ENCODE measurements around the gene MMP20.

Gene MMP20

DNA sequence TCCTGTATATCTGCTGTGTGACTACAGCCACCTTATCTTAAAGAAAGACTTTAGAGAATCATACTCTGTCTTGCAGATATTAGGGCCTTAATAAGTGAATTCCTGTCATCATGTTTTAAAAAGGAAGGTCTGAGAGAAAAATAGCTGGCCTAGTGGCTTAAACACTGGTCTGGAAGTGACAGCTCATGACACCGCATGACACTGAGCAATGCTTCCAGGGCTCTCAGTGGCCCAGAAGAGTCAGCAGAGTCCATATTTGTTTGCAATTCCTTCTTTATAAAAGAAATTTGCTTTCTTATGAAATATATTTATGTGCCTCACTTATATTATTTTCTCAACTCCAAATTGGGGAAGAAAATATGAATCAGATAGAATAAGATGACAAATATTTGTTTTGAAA is 33.0 kb downstream of the MMP20 start:
- DNase-seq (ENCODE audit: low read depth): no peak

DNA sequence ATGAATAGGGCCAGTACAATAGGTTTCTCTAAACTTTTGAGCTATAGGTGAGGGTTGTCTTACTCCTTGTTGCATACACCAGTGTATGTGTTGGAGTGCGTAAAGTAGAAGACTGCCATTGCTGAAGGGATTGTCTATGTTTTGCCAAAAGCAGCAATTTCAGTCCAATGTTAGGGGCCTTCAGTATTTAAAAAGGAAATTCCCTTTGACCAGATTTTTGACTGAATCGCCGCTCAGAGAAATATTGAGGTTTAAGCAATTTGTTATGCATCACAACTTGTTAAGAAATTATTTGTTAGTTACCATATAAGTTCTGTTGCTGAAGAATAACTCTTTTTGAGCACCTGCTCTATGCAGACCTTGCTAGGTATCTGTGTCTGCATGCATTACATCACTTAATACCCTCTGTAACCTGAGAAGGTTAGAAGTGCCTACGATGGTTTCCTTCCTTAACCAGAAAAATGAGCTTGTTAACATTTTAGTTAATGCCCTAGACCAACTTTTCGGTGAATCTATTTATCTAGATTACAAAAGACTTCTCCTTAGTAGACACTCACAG is 33.9 kb downstream of the MMP20 start:
- DNase-seq (ENCODE audit: low read depth): no peak

DNA sequence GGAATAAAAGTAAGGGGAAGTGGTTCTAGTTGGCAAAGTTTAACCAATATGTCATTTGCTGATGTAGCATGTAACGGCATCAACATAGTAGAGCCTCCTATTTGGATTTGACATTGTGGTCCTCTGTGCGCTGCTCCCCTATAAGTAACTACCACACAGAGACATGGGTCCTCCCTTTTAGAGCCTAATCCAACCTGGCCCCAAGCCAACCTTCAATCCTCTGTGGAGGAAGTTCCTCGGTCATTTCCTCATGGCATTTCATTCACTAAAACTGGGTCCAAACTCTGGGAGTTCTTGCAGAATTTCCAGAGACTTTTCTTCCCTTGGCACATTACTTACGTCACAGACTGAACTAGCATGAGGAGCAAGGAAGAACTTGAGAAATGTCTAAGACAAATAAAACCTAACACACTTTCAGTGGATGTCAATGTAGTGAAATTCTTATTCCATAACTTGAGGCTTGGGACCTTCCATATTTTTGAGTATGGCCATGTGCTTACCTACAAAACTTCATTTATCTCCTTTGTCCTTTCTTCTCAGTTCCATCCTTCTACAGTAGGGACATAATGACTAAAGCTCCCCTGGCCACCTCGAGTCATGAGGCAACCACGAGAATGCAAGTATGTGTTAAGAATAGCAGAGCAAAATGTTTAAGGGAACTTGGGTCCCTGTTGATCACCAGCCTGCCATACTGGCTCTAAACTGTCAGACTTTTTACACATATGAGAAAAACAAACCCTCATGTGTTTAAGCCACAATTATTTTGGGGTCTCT is 34.7 kb downstream of the MMP20 start:
- DNase-seq (ENCODE audit: low read depth): no peak

DNA sequence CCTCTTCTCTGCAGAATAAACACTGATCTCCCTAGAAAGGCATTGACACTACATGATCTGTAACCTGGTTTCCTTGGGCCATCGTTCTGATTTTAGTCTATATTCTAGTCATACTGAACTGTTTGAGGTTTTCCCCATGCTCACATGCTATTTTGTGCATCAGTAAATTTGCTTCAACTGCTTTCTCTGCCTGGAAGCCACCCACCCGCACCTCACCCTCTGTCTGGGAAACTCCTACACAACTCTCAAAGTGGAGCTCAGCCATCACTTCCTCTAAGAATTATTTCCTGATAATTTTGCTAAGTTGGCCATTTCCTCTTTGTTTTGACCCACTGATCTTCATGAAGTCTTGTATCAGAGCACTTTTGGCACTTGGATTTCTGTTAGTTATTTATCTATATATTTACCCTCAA is 36.1 kb downstream of the MMP20 start:
- peak; percentile 25 for DNase-seq (ENCODE audit: low read depth)

DNA sequence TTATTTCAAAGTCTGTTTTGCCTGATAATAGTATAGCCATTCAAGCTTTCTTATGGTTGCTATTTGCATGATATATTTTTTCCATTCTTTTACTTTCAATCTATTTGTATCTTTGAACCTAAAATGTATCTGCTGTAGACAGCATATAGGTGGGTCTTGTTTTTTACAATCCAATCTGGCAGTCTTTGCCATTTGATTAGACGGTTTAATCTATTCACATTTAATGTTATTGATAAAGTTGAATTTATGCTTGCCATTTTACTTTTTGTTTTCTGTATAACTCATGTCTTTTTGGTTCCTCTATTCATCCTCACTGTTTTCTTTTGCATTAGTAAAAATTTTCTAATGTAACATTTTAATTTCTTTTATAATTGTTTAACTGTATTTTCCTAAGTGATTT is 37.4 kb downstream of the MMP20 start:
- DNase-seq (ENCODE audit: low read depth): no peak

DNA sequence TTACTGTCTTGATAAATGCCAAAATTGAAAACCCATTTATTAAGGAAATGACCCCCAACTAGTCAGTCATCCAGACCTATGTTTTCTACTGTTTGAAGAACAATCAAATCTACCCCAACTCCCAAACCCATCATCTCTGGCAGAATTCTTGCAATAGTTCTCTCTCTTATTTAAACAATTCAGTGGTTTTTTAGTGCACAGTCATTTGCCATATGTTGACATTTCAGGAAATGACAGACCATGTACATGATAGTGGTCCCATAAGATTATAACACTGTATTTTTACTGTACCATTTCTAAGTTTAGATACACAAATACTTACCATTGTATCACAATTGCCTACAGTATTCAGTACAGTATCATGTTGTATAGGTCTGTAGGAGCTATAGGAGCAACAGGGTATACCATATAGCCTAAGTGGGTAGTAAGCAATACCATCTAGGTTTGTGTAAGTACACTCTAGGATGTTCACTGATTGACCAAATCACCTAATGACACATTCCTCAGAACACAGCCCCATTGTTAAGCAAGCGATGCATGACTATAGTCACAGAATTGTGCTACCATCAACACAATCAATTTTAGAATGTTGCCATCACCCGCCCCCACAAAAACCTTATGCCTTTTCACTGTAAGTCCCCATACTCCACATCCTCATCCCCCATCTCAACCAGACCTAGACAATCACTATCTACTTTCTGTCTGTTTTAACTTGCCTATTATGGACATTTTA is 41.8 kb downstream of the MMP20 start:
- no peak for DNase-seq (ENCODE audit: low read depth)

DNA sequence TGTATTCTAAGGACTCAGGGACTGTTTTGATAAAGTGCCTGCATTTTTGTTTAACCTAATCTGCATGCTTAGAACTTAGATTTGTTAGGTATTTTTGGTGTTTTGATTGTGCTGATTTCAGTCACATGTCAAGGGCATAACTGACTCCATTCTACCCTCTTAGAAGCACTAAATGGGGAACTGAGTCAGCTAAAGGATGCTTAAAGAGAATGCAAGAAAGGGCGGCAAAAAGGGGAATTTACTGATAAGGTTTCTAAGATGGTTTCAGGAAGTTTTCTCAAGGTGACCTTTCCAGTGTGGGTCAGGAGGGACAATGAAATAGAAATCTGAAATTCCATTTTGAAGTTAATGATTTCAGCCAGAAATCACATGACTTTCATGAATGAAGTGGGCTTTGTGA is 43.0 kb downstream of the MMP20 start:
- no peak for DNase-seq (ENCODE audit: low read depth)

DNA sequence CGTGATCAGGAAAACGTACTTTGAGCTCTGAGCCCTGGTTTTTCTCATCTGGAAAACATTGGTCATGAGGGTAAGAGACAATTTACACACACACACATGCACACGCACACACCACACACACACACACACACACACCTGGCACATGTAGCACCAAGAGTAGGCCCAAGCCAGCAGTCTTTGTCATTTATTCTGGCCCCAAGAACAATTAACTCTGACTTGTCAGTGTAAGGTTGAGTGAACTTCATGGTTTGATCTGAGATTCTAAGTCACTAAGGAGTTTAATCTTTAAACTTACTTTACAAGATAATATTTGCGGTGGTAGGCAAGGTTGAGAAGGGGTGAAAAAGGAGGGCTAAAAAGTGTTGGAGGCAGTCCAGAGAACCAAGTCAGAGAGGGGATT is 44.1 kb downstream of the MMP20 start:
- no peak for DNase-seq (ENCODE audit: low read depth)

DNA sequence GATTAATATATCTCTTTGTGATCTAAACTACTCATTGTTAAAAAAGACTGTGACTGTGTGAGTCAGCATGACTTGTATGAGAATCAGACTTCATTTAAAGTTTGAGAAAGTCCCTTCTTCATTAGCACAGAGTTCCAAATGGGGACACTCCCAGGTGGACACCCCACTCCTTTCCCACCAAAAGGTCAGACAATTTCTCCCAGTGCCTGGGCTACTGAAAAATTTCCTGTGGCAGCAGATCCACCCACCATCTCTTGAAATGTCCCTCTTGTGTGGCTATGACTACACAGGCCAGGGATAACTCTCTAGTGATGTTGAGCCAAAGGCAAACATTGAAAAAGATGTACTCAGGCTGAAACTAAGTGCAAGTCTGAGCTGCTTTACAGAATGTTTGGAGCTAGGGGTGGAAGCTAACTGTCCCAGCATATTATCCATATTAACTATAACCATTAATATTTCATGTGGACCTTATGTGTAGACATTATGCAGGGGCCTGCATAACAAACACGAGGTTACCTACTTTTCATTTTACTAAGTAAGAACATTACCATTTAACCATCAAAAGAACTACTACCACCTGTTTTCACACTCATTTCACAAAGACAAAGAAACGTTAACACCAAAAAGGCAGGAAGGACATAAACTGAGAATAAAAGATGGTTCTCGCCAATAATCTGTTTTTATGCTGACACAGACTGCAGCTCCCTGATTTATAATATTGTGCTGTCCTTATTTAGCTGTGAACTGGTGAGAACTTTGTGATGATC is 44.8 kb downstream of the MMP20 start:
- no peak for DNase-seq (ENCODE audit: low read depth)

DNA sequence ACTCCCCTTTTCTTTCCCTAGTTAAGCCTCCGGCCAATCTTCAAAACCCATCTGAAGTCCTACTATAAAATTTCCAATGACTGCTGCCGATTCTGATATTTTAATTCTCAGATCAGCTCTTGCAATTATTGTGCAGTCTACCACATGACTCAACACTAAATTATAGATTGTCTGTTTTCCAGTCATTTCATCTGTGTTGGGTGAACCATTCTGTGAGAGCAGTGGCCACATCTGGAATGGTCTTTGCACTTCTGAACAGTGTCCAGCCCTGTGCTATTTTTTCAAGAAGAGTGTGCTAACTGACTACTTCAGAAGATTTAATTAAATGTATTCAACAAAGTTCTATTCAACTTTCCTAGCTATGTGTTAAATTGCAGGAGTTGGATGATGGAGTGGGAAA is 47.4 kb downstream of the MMP20 start:
- no peak for DNase-seq (ENCODE audit: low read depth)

DNA sequence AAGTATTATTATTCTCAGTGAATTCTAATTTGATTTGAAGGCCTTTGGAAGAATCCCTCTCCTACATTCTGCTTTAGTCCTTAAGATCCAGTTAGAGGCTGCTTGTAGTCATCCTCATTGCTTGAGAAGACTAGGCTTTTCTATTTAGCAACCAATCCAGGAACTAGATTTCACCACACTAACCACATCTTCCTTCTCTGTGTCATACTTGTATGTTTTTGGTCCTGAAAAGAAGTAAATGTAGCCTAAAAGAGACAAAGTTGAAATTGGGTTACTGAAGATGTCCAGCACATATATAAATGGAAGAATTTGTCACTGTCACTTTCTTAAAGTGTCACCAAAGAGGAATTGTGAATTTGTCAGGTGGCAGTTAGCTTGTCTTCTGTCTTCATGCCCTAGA is 48.0 kb downstream of the MMP20 start:
- no peak for DNase-seq (ENCODE audit: low read depth)

DNA sequence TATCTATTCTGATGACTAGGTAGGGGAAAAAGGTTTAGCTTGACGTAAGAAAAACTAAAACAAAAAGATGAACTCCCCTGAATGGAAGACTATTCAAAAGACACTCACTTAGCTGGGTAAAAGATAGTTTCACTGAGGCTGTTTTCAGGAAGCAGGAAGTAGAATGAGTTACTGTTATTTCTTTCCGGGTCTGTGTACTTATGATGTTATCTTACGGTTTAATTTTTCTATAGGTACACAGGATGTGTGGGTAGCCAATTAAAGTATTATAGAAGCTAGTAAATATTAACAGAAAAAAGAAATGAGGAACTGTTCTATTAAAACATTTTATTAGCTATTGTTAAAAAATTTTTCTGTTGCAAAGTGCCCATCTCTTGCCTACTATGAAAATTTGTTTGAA is 48.8 kb downstream of the MMP20 start:
- DNase-seq (ENCODE audit: low read depth): no peak

DNA sequence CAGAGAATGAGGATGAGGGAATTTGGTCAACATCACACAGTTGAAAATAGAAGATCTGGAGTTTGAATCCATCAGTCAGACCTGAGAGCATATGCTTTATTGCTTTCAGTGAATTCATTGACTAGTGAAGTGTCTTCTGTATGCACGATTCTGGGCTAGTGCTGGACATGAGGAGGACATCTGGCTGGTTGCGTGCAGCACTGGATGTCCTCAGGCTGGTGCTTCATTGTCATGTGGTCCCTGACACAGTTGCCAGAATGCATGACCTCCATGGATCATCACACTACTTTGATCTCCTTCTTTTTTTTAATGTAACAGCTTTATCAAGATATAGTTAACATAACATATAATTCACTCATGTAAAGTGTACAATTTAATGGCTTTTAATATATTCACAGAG is 50.1 kb downstream of the MMP20 start:
- DNase-seq (ENCODE audit: low read depth): no peak

DNA sequence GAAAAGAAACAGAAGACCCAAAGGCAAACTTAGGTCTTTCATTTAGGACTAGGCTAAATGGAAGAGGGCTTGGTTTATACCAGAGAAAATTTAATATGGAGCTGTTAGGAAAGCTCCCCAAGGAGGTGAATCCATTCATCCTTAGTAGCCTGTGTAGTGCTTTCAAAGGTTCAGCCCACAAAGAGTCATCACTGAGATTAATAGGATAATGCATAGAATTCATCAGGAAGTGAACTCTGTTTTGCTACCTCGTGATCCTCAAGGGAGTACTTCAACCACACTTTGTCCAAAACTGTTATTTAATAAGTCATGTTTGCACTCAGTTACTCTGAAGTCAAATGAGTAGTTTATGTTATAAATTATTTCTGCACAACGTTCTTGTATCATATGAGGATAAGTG is 51.3 kb downstream of the MMP20 start:
- no peak for DNase-seq (ENCODE audit: low read depth)

DNA sequence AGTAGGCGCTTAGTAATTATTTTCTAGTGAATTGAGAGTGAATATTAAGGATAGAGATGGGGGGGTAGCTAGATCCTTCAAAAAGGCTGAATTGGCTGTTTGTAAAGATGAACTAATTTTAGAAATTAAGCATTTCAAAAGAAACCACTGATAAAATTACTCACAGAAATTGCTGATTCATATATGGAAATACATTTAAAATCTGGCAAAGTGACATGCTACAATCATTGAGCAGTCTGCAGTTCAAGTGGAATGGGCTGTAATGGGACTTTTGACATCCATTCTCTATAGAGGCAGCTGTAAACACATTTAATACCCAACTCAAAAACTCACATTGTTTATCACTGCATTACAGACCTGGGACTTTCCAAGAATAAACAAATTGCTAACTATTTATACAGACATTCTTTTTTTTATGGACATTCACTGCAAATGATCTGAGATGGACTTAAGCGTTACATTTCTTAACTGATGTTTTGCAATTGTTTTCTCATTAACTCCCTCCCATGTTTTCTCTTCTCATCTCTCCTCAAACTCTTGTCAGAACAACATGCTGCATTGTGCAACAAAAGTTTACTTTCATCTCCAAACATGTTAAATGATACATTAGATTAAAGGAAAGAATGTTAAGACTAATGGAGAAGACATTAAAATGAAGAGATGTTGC is 52.4 kb downstream of the MMP20 start:
- DNase-seq (ENCODE audit: low read depth): no peak

DNA sequence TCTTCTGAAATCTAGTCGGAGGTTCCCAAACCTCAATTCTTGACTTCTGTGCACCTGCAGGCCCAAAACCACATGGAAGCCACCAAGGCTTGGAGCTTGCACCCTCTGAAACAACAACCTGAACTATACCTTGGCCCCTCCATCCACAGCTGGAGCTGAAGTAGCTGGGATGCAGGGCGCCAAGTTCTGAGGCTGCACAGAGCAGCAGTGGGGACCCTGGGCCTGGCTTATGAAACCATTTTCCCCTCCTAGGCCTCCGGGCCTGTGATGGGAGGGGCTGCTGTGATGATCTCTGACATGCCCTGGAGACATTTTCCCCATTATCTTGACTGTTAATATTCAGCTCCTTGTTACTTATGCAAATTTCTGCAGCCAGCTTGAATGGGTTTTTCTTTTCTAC is 56.3 kb downstream of the MMP20 start:
- DNase-seq (ENCODE audit: low read depth): no peak

DNA sequence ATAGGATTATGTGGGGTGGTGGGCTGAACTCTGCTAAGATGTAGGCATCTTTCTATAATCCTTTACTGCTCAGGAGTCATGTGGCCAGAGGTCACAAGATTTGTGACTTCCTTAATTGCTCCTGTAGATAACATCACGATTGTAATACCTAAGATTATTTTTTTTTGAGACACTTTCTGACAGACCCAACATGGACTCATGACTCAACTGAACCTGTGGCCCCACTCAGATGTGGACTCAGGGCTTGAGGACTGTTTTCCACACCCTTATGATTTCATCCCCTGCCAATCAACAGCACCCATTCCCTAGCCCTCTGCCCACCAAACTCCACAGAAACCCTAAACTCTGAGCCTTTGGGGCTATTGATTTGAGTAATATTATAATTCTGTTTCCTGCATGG is 59.0 kb downstream of the MMP20 start:
- DNase-seq (ENCODE audit: low read depth): no peak

DNA sequence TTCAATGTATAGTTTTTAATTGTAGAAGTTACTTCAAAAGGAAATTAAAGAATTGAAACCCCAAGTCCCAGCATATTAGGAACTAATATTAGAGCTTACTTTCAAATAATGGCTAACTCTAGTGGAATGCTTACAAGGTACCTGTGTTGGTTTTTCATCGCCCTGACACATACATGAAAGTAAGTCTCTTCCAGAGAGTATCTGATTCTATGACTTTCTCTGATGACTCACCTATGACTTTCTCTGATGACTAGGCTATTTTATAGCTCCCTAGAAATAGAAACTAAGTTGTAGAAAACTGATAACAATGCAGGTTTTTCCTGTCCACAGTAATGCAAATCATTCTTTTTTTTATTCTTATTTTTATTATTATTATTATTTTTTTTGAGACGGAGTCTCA is 61.0 kb downstream of the MMP20 start:
- no peak for DNase-seq (ENCODE audit: low read depth)

DNA sequence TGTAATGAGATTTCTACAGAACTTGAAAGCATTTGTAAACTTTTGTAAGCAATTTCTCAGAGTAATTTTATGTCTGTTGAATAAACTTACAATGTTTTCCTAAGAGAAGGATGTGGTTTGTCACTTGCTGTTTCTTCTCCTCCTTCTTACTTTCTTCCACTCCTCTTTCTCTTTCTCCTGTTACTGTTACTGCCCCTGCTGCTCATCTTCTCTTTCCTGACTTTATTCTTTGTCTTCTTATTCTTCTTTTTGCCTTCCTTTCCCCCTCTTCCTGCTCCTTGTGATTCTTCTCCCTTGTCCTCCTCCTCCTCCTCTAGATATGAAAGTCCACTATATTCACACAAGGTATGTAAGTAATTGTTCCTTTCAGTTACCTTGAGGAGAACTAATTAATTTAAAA is 63.5 kb downstream of the MMP20 start:
- no peak for DNase-seq (ENCODE audit: low read depth)

DNA sequence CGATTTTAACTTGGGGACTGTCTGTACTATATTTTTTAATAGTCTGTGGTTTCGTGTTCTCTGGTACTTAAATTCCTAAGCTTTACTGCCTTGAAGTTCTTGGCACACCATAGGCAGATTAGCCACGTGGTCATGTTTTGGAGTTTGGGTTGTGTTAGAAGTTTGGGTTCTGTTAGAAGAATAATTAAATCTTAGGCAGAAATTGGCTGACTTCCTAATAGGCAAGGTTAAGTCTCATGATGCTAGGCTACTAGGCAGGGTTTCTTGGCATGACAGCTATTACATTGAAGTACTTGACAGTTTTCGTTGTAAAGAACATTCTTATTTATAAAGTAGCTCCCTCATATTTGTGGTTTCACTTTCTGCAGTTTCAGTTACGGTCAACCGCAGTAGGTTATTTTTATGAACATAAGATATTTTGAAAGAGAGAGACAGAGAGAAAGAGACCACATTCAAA is 64.5 kb downstream of the MMP20 start:
- DNase-seq (ENCODE audit: low read depth): no peak

DNA sequence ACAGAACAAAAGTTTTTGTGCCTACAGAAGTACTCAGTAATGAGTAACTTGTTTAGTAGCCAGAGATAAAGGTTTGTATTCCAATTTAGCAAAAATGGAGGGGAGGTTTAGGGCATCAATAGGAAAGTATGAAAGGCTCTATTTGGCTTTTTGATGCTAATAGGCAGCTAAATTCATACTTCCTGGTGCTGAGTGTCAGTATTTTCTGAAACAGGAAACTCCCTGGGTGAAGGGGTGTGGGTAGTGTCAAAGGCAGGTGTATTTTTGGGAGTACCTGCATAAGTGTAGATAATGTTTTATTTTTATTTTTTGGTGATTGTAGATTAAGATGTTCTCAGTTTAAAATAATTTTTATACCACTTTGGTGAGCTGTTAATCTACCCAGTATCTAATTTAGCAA is 65.3 kb downstream of the MMP20 start:
- no peak for DNase-seq (ENCODE audit: low read depth)

DNA sequence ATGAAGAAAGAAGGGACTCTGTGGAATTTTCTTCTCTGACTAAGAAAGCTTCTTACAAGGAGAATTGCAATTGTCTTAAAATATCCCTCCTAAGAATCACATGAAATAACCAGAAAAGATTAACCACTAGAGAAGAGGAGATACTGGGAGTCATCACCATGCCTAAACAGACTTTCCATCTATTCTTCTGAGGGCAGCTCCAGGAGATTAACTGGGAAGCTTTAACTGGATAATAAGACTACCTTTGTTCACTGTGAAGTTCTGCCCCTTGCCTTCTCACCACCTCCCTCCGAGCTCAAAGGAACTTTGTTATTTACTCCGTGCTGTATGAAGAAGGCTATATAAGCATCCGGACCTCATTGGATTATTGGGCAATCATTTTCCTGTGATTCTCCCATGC is 70.0 kb downstream of the MMP20 start:
- no peak for DNase-seq (ENCODE audit: low read depth)

All from activated T-cell treated with anti-CD3 and anti-CD28 coated beads for 48 hours (primary cell).